IPS-18c (cell line): Measurements from ENCODE around the gene COL21A1.

Experiments
- H3K4me3 ChIP-seq: 2 replicates; pipeline ENCODE4 v1.7.0; 2013; ENCODE audit warnings: low read depth, mild to moderate bottlenecking, low read length, moderate library complexity; ENCODE audit not compliant: insufficient read depth
- H3K9me3 ChIP-seq: one replicate; pipeline ENCODE4 v1.6.1; 2013; ENCODE audit warnings: mild to moderate bottlenecking, low read length, moderate library complexity; ENCODE audit not compliant: control insufficient read depth, insufficient read depth

Gene COL21A1

GRCh38 chr6:56222499-56222898, 24.9 kb downstream of the COL21A1 start:
- Histone ChIP-seq H3K4me3 (no peak overlapping the region), H3K9me3 (no peaks in the 10 kb centered on the region)

GRCh38 chr6:56220078-56220477, 27.3 kb downstream of the COL21A1 start:
- no peak overlapping the region for H3K4me3 ChIP-seq
- no peaks in the 10 kb centered on the region for H3K9me3 ChIP-seq

GRCh38 chr6:56214703-56215101, 32.7 kb downstream of the COL21A1 start:
- no peaks in the 10 kb centered on the region for H3K9me3 ChIP-seq

GRCh38 chr6:56214041-56214702, 33.2 kb downstream of the COL21A1 start:
- no peak overlapping the region for H3K4me3 ChIP-seq
- no peaks in the 10 kb centered on the region for H3K9me3 ChIP-seq

More at GRCh38 chr6:56214703-56215101, 32.7 kb downstream of the COL21A1 start:
- H3K4me3 ChIP-seq: no peak overlapping the region

GRCh38 chr6:56211724-56212123, 35.7 kb downstream of the COL21A1 start:
- H3K9me3 ChIP-seq: no peaks in the 10 kb centered on the region

GRCh38 chr6:56204134-56204533, 43.2 kb downstream of the COL21A1 start:
- peaks cover 3% of the 10 kb centered on the region for H3K9me3 ChIP-seq
- H3K4me3 ChIP-seq: no peak overlapping the region

More at GRCh38 chr6:56211724-56212123, 35.7 kb downstream of the COL21A1 start:
- H3K4me3 ChIP-seq: no peak overlapping the region

GRCh38 chr6:56199956-56200355, 47.4 kb downstream of the COL21A1 start:
- Histone ChIP-seq H3K9me3 (peaks cover 3% of the 10 kb centered on the region), H3K4me3 (no peak overlapping the region)

GRCh38 chr6:56193846-56194245, 53.5 kb downstream of the COL21A1 start:
- Histone ChIP-seq H3K9me3 (peaks cover 3% of the 10 kb centered on the region), H3K4me3 (no peak overlapping the region)

GRCh38 chr6:56188429-56188828, 59.0 kb downstream of the COL21A1 start:
- Histone ChIP-seq H3K4me3 (no peak overlapping the region), H3K9me3 (peaks cover 3% of the 10 kb centered on the region)

GRCh38 chr6:56187686-56188085, 59.7 kb downstream of the COL21A1 start:
- Histone ChIP-seq H3K4me3 (no peak overlapping the region), H3K9me3 (peaks cover 3% of the 10 kb centered on the region)

GRCh38 chr6:56176741-56177140, 70.6 kb downstream of the COL21A1 start:
- Histone ChIP-seq H3K4me3 (no peak overlapping the region), H3K9me3 (no peaks in the 10 kb centered on the region)

GRCh38 chr6:56173228-56173627, 74.2 kb downstream of the COL21A1 start:
- H3K4me3 ChIP-seq: no peak overlapping the region
- no peaks in the 10 kb centered on the region for H3K9me3 ChIP-seq

GRCh38 chr6:56172144-56172543, 75.2 kb downstream of the COL21A1 start:
- H3K4me3 ChIP-seq: no peak overlapping the region
- no peaks in the 10 kb centered on the region for H3K9me3 ChIP-seq

GRCh38 chr6:56169366-56169765, 78.0 kb downstream of the COL21A1 start:
- no peaks in the 10 kb centered on the region for H3K9me3 ChIP-seq
- no peak overlapping the region for H3K4me3 ChIP-seq

- no peak overlapping the region for H3K4me3 ChIP-seq
- H3K9me3 ChIP-seq: no peaks in the 10 kb centered on the region
Observed at GRCh38 chr6:56168596-56168995, 78.8 kb downstream of the COL21A1 start.

- H3K4me3 ChIP-seq: no peak overlapping the region
- H3K9me3 ChIP-seq: no peaks in the 10 kb centered on the region
Observed at GRCh38 chr6:56162081-56162480, 85.3 kb downstream of the COL21A1 start.

GRCh38 chr6:56160489-56160888, 86.9 kb downstream of the COL21A1 start:
- no peak overlapping the region for H3K4me3 ChIP-seq
- no peaks in the 10 kb centered on the region for H3K9me3 ChIP-seq

GRCh38 chr6:56158571-56158970, 88.8 kb downstream of the COL21A1 start:
- Histone ChIP-seq H3K9me3 (no peaks in the 10 kb centered on the region), H3K4me3 (no peak overlapping the region)

- H3K4me3 ChIP-seq: no peak overlapping the region
- peaks cover 3% of the 10 kb centered on the region for H3K9me3 ChIP-seq
Observed at GRCh38 chr6:56156643-56157042, 90.7 kb downstream of the COL21A1 start.
